ENCODE data around the gene TRMU. TPM values are rescaled to one million over a fixed set of nuclear protein-coding genes. Genes with fewer than 3 reads are reported as not detected.

The TRMU gene, protein sequence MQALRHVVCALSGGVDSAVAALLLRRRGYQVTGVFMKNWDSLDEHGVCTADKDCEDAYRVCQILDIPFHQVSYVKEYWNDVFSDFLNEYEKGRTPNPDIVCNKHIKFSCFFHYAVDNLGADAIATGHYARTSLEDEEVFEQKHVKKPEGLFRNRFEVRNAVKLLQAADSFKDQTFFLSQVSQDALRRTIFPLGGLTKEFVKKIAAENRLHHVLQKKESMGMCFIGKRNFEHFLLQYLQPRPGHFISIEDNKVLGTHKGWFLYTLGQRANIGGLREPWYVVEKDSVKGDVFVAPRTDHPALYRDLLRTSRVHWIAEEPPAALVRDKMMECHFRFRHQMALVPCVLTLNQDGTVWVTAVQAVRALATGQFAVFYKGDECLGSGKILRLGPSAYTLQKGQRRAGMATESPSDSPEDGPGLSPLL
- polyA plus RNA-seq (ENCODE audit: insufficient read length in 4 of 4): 10 to 100 TPM; 30.3 to 64.4 (median 53.3) TPM

GRCh38 chr22:46335201-46336118 is at the start of gene TRMU:
Gene TRMU (plus strand): TSS chr22:46335714. CDS start chr22:46335765, 51 bp downstream.
- DNase-seq (ENCODE audit: low read depth in 4 of 4, low spot score in 3 of 4): peak; percentile 64 to 72 (median 68)

DNA sequence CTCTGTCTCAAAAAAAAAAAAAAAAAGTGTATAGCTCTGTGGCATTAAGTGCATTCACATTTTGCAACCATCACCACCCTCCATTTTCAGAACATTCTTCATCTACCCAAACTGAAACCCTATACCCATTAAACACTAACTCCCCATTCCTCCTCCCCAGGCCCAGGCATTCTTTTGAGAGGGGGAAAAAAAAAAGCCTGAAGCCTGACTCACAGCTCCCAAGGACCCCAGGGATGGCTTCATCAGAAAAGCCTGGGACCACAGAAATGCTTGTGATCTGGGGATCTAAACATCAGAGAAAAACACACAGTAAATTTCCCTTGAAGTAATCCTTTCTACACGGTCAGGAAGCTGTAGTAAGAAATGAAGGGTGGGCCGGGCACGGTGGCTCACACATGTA is 49.5 kb upstream of the TRMU start:
- DNase-seq (ENCODE audit: low read depth in 4 of 4, low spot score in 3 of 4): no peak

DNA sequence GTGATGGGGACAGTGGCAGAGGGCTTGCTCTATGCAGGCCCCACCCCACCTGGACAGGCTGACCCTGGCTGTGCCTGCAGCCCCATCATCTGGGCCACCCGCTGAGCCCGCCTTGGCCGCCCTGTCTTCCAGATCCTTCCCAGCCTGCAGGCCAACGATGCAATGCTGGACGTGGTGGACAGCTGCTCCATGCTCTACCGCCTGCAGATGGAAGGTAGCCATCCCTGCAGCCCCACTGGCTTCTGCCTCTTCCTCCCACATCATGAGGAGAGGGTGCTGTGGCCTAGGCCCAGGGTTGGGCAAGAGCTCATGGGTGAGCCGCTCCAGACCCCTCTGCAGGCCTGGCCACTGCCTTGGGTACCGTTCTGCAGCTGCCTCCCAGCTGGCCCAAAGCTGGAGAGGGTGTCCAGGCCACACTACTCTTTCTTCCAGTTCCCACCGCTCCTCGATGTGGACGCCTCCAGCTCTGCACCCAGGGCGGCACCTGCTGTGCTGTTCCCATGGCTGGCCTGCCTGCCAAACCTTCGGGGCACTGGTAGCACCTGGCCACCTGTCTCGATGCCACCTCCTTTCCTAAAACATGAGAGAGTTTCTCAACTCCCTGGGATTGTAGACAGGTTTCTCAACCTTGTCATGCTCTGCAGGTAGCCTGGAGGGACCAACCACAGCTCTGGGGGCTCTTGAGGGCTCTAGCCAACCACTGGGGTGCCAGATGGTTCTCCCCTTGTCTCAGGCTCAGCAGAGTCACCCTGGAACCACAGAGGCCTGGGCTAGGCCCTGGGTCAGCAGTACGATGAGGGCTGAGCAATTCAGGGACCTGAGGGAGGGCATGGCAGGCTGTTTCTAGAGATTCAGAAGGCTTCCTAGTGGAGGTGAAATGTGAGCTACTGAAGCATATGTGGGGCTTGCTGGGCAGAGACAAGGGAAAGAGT is 48.3 kb upstream of the TRMU start:
- DNase-seq (ENCODE audit: low read depth in 4 of 4, low spot score in 3 of 4): no peak

GRCh38 chr22:46287873-46288751 is 47.4 kb upstream of the TRMU start:
- DNase-seq (ENCODE audit: low read depth in 4 of 4, low spot score in 3 of 4): no peak

DNA sequence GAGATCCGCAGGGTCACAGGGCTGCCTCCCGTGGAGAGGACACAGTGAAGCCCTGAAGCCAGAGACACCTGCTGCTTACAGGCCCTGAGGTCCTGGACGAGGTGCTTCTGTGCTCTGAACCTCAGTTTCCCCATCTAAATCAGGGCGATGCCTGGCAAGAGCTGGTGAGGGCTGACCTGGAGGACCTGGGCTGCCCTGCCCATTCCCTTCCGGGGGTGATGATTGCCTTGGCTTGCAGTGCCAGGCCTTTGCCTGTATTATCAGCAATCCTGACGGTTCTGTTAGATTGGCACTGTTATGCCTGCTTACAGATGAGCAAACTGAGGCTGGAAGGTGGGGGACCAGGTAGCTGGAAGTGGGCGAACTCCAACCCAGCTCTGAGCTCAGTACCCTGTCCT is 46.7 kb upstream of the TRMU start:
- DNase-seq (ENCODE audit: low read depth in 4 of 4, low spot score in 3 of 4): no peak

DNA sequence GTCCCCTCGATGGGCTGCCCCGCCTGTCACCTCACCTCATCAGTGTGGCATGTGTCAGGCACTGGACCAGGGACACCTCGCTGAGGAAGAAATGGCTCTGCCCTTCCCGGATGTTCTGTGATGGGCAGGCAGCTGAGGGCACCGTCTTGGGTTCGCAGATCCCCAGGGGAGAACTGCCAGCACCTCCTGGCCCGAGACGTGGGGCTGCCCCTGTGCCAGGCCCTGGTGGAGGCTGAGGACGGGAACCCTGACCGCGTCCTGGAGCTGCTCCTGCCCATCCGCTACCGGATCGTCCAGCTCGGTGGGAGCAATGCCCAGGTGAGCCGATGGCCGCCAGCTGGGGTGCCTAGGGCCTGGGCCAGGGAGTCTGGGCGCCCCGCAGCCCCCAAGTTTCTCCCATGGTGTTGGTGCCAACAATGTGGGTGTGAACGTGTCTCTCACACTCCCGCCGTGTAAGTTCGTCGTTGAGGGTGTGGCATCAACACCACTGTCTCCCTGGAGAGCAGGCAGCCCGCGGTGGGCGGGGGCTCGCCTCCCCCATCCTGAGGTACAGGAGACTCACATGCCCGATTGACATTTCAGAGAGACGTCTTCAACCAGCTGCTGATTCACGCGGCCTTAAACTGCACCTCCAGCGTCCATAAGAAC is 46.1 kb upstream of the TRMU start:
- DNase-seq (ENCODE audit: low read depth in 4 of 4, low spot score in 3 of 4): no peak

- no peak for DNase-seq (ENCODE audit: low read depth in 4 of 4, low spot score in 3 of 4)
Observed at GRCh38 chr22:46290121-46290842, 45.2 kb upstream of the TRMU start.

DNA sequence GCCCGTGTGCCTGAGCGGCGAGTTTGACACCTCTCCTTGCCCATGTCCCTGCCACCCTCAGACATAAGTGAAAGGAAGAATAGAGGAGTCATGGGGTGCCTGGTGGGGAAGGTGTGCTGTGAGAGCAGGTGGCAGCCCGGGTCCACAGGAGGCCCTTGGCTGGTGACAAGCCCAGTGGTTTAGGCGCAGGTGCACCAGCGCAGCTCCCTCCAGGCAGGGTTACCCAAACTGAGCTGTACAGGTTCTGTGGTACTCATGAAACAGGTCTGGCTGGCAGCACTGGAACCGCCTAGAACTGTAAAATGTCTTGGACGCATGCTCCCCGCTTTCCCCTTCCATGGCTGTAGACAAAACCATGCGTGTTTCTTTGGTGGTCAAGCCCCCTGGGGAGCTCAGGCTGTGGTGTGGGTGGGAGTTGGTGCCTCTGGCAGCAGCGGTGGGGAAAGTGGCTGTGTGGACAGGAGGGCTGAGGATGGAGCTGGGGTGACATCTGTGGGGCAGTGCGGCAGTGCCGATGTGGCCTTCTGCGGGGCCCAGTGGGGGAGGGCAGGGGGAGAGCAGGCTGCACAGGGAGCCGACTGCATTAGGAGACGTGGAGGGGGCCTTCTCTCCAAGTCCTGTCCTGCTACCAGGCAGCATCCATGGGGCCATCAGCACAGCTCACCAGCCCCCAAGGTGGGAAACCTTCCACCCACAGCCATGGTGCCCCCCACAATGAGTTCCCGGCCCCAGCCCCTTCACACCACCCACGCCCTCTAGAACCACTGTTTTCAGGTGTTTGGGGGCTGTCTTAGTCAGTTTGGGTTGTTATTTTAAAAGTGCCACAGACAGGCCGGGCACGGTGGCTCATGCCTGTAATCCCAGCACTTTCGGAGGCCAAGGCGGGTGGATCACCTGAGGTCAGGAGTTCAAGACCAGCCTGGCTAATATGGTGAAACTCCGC is 44.4 kb upstream of the TRMU start:
- no peak for DNase-seq (ENCODE audit: low read depth in 4 of 4, low spot score in 3 of 4)

- no peak for DNase-seq (ENCODE audit: low read depth in 4 of 4, low spot score in 3 of 4)
Observed at GRCh38 chr22:46292173-46292572, 43.3 kb upstream of the TRMU start.

- no peak for DNase-seq (ENCODE audit: low read depth in 4 of 4, low spot score in 3 of 4)
Observed at GRCh38 chr22:46292732-46293131, 42.8 kb upstream of the TRMU start.

GRCh38 chr22:46293577-46294260 is 41.8 kb upstream of the TRMU start:
- no peak for DNase-seq (ENCODE audit: low read depth in 4 of 4, low spot score in 3 of 4)

DNA sequence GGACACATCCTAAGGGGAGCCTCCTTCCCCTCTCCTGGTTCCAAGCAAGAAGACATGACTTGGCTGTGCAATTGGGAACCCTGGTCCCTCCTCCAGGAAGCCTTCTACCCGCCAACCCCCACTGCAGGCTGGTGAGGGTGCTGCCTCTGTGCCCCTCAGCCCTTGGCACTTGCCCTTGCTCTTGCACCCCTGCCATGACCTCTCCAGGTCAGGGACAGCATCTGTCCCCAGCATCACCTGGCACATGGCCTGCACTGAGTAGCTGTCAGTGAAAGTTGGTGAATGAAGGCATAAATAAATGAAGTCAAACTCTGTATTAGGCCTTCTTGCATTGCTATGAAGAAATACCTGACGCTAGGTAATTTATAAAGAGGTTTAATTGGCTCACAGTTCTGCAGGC is 40.7 kb upstream of the TRMU start:
- DNase-seq (ENCODE audit: low read depth in 4 of 4, low spot score in 3 of 4): no peak

DNA sequence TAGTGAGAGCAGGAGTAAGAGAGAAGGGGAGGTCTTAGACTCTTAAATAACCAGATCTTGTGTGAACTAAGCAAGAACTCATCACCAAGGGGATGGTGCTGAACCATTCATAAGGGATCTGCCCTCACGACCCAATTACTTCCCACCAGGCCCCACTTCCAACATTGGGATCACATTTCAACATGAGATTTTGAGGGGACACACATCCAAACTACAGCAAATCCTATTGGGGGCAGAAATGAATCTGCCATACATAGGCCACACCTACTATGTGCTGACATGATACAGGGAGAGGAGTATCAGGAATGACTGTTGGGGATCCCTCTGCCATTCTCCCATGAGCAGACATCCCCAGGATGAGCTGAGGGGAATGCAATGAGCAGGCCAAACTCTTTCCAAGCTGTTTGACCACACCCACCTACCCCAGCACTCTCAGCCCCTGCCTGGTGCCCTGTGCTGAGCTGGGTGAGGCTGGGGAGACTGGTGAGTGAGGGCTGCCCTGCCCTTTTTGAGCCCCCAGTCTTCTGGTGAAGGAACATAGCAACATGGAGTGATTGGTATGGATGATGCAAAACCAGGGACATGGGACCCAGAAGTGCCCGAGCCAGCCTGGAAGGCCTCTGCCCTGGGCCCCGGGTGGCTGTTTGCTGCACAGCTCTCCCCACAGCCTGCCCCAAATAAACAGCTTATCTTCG is 40.1 kb upstream of the TRMU start:
- DNase-seq (ENCODE audit: low read depth in 4 of 4, low spot score in 3 of 4): no peak

GRCh38 chr22:46296257-46297150 is 39.0 kb upstream of the TRMU start, which contains the start of gene GTSE1:
Gene GTSE1 (plus strand): TSS chr22:46296870. CDS start chr22:46297401, 531 bp downstream.
- peak; percentile 96 for DNase-seq (ENCODE audit: low read depth in 4 of 4, low spot score in 3 of 4)
